ENCODE measurements around the gene ASPDH. TPM values are rescaled to one million over a fixed set of nuclear protein-coding genes. Genes with fewer than 3 reads are reported as not detected.

ASPDH gene
- total and polyA plus RNA-seq, 4 donors: 1.5 to 7.7 (median 4.1) TPM

GRCh38 chr19:50516456-50516855 is 2.7 kb upstream of the ASPDH start:
- H3K27ac ChIP-seq (ENCODE audit: low read depth, low read length): no peak overlapping the region
- DNase-seq (ENCODE audit: low read depth in 4 of 6, low spot score in 6 of 6): no peak

GRCh38 chr19:50515168-50515561 is 1.5 kb upstream of the ASPDH start:
- H3K4me1 ChIP-seq (ENCODE audit: control insufficient read depth, insufficient read depth, low read length): peaks cover 54% of the 10 kb centered on the region
- no peak overlapping the region for H3K4me3 ChIP-seq (ENCODE audit: low read depth, low read length)
- no peaks in the 10 kb centered on the region for H3K9me3 ChIP-seq (ENCODE audit: control insufficient read depth, insufficient read depth, low read length)
- WGBS (ENCODE audit: insufficient coverage): 54% methylated on average over 11 of the region's 11 CpGs
- H3K27ac ChIP-seq (ENCODE audit: low read depth, low read length): peak overlapping the region; percentile 44
- H3K36me3 ChIP-seq (ENCODE audit: control insufficient read depth, insufficient read depth, low read length): peaks cover 59% of the 10 kb centered on the region
- no peak for DNase-seq (ENCODE audit: low read depth in 4 of 6, low spot score in 6 of 6)
- H3K27me3 ChIP-seq (ENCODE audit: control insufficient read depth, insufficient read depth, low read length): no peaks in the 10 kb centered on the region

More at GRCh38 chr19:50516456-50516855, 2.7 kb upstream of the ASPDH start:
- H3K36me3 ChIP-seq (ENCODE audit: control insufficient read depth, insufficient read depth, low read length): peaks cover 59% of the 10 kb centered on the region
- WGBS (ENCODE audit: insufficient coverage): 85% methylated on average over 3 of the region's 12 CpGs
- no peaks in the 10 kb centered on the region for H3K27me3 ChIP-seq (ENCODE audit: control insufficient read depth, insufficient read depth, low read length)
- peaks cover 45% of the 10 kb centered on the region for H3K4me1 ChIP-seq (ENCODE audit: control insufficient read depth, insufficient read depth, low read length)
- no peak overlapping the region for H3K4me3 ChIP-seq (ENCODE audit: low read depth, low read length)
- no peaks in the 10 kb centered on the region for H3K9me3 ChIP-seq (ENCODE audit: control insufficient read depth, insufficient read depth, low read length)

GRCh38 chr19:50514346-50515167 is 844 bp upstream of the ASPDH start:
- Histone ChIP-seq H3K27ac (ENCODE audit: low read depth, low read length) (peak overlapping the region; percentile 44), H3K4me3 (ENCODE audit: low read depth, low read length) (peak overlapping the region; percentile 14)
- 21% methylated on average over 36 of the region's 38 CpGs for WGBS (ENCODE audit: insufficient coverage)

GRCh38 chr19:50512999-50513745 is 541 bp downstream of the ASPDH start:
- peaks cover 47% of the 10 kb centered on the region for H3K36me3 ChIP-seq (ENCODE audit: control insufficient read depth, insufficient read depth, low read length)
- H3K4me1 ChIP-seq (ENCODE audit: control insufficient read depth, insufficient read depth, low read length): peaks cover 73% of the 10 kb centered on the region
- H3K4me3 ChIP-seq (ENCODE audit: low read depth, low read length): no peak overlapping the region
- 57% methylated on average over 9 of the region's 12 CpGs for WGBS (ENCODE audit: insufficient coverage)
- DNase-seq (ENCODE audit: low read depth in 4 of 6, low spot score in 6 of 6): no peak
- H3K9me3 ChIP-seq (ENCODE audit: control insufficient read depth, insufficient read depth, low read length): no peaks in the 10 kb centered on the region
- no peaks in the 10 kb centered on the region for H3K27me3 ChIP-seq (ENCODE audit: control insufficient read depth, insufficient read depth, low read length)
- peak overlapping the region; percentile 44 for H3K27ac ChIP-seq (ENCODE audit: low read depth, low read length)

More at GRCh38 chr19:50514346-50515167, 844 bp upstream of the ASPDH start:
- Histone ChIP-seq H3K9me3 (ENCODE audit: control insufficient read depth, insufficient read depth, low read length) (no peaks in the 10 kb centered on the region), H3K27me3 (ENCODE audit: control insufficient read depth, insufficient read depth, low read length) (no peaks in the 10 kb centered on the region), H3K36me3 (ENCODE audit: control insufficient read depth, insufficient read depth, low read length) (peaks cover 59% of the 10 kb centered on the region), H3K4me1 (ENCODE audit: control insufficient read depth, insufficient read depth, low read length) (peaks cover 60% of the 10 kb centered on the region)
- DNase-seq (ENCODE audit: low read depth in 4 of 6, low spot score in 6 of 6): peak in 5 of 6 donors; percentile 63 to 98 (median 82)

GRCh38 chr19:50512112-50512998 is 1.4 kb downstream of the ASPDH start:
- peak in 1 of 6 donors; percentile 21 for DNase-seq (ENCODE audit: low read depth in 4 of 6, low spot score in 6 of 6)
- Histone ChIP-seq H3K9me3 (ENCODE audit: control insufficient read depth, insufficient read depth, low read length) (no peaks in the 10 kb centered on the region), H3K4me1 (ENCODE audit: control insufficient read depth, insufficient read depth, low read length) (peaks cover 78% of the 10 kb centered on the region)

GRCh38 chr19:50511069-50511822 is 2.5 kb downstream of the ASPDH start, which contains the start of gene JOSD2:
TSS of gene JOSD2 (minus strand) at chr19:50511191. CDS start at chr19:50510431, 760 bp downstream.
- WGBS (ENCODE audit: insufficient coverage): under 1% methylated on average over 69 of the region's 69 CpGs
- Histone ChIP-seq H3K27me3 (ENCODE audit: control insufficient read depth, insufficient read depth, low read length) (no peaks in the 10 kb centered on the region), H3K27ac (ENCODE audit: low read depth, low read length) (peak within 1 kb of the TSS; percentile 96), H3K4me3 (ENCODE audit: low read depth, low read length) (peak within 1 kb of the TSS; percentile 78), H3K9me3 (ENCODE audit: control insufficient read depth, insufficient read depth, low read length) (no peaks in the 10 kb centered on the region), H3K4me1 (ENCODE audit: control insufficient read depth, insufficient read depth, low read length) (peaks cover 78% of the 10 kb centered on the region), H3K36me3 (ENCODE audit: control insufficient read depth, insufficient read depth, low read length) (peaks cover 30% of the 10 kb centered on the region)
- peak; percentile 93 to 100 (median 97) for DNase-seq (ENCODE audit: low read depth in 4 of 6, low spot score in 6 of 6)

More at GRCh38 chr19:50512112-50512998, 1.4 kb downstream of the ASPDH start:
- H3K27me3 ChIP-seq (ENCODE audit: control insufficient read depth, insufficient read depth, low read length): no peaks in the 10 kb centered on the region
- H3K36me3 ChIP-seq (ENCODE audit: control insufficient read depth, insufficient read depth, low read length): peaks cover 39% of the 10 kb centered on the region
- WGBS (ENCODE audit: insufficient coverage): 79% methylated on average over 27 of the region's 36 CpGs
- no peak overlapping the region for H3K4me3 ChIP-seq (ENCODE audit: low read depth, low read length)
- H3K27ac ChIP-seq (ENCODE audit: low read depth, low read length): peak overlapping the region; percentile 96

- Histone ChIP-seq H3K27ac (ENCODE audit: low read depth, low read length) (peak overlapping the region; percentile 96), H3K36me3 (ENCODE audit: control insufficient read depth, insufficient read depth, low read length) (peaks cover 30% of the 10 kb centered on the region), H3K9me3 (ENCODE audit: control insufficient read depth, insufficient read depth, low read length) (no peaks in the 10 kb centered on the region), H3K4me1 (ENCODE audit: control insufficient read depth, insufficient read depth, low read length) (peaks cover 75% of the 10 kb centered on the region), H3K27me3 (ENCODE audit: control insufficient read depth, insufficient read depth, low read length) (no peaks in the 10 kb centered on the region), H3K4me3 (ENCODE audit: low read depth, low read length) (peak overlapping the region; percentile 78)
- WGBS (ENCODE audit: insufficient coverage): 2% methylated on average over 10 of the region's 10 CpGs
- peak; percentile 88 to 100 (median 93) for DNase-seq (ENCODE audit: low read depth in 4 of 6, low spot score in 6 of 6)
Observed at GRCh38 chr19:50510700-50511068, 3.0 kb downstream of the ASPDH start.

GRCh38 chr19:50510121-50510670 is 3.5 kb downstream of the ASPDH start:
- H3K4me1 ChIP-seq (ENCODE audit: control insufficient read depth, insufficient read depth, low read length): peaks cover 71% of the 10 kb centered on the region

More at GRCh38 chr19:50510121-50510670, 3.5 kb downstream of the ASPDH start:
- Histone ChIP-seq H3K4me3 (ENCODE audit: low read depth, low read length) (peak overlapping the region; percentile 78), H3K36me3 (ENCODE audit: control insufficient read depth, insufficient read depth, low read length) (peaks cover 26% of the 10 kb centered on the region), H3K9me3 (ENCODE audit: control insufficient read depth, insufficient read depth, low read length) (no peaks in the 10 kb centered on the region), H3K27ac (ENCODE audit: low read depth, low read length) (peak overlapping the region; percentile 96), H3K27me3 (ENCODE audit: control insufficient read depth, insufficient read depth, low read length) (no peaks in the 10 kb centered on the region)
- WGBS (ENCODE audit: insufficient coverage): 12% methylated on average over 23 of the region's 26 CpGs
- DNase-seq (ENCODE audit: low read depth in 4 of 6, low spot score in 6 of 6): no peak
